HG02884 (cell line): ENCODE results near the gene DCTN5.
"Not testable (repeated sequence)": the region's sequence is repeated elsewhere in the genome, so short reads cannot be mapped to it uniquely, and the experiment has no call there.

ENCODE experiments used
- ATAC-seq: cut with Tn5 transposase; IDR thresholded peaks from one replicate; pipeline ENCODE4 v1.9.1; 2021; ENCODE audit warnings: mild to moderate bottlenecking, moderate library complexity; ENCODE audit not compliant: unreplicated experiment

DCTN5 gene

GRCh38 chr16:23691483-23692189 lies 50.4 kb downstream of the DCTN5 start:
- ATAC-seq = no peak

- no peak for ATAC-seq
These were observed 51.0 kb downstream of the DCTN5 start for GRCh38 chr16:23692190-23692837.

DNA sequence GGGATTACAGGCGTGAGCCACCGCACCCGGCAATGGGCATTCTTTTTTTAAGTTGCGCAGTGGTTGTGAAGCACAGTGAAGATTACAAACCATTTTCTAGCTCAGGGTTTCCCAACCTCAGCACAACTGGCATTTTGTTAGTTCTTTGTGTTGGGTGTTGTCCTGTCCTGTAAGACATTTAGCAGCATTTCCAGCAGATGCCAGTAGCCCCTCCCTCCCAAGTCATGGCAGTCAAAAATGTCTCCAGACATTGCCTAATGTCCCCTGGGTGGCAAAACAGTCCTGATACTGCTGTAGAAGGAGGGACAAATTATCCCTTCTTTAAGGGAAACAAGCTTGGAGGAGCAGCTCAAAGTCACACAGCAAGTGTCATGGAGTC lies 53.0 kb downstream of the DCTN5 start:
- ATAC-seq = no peak

DNA sequence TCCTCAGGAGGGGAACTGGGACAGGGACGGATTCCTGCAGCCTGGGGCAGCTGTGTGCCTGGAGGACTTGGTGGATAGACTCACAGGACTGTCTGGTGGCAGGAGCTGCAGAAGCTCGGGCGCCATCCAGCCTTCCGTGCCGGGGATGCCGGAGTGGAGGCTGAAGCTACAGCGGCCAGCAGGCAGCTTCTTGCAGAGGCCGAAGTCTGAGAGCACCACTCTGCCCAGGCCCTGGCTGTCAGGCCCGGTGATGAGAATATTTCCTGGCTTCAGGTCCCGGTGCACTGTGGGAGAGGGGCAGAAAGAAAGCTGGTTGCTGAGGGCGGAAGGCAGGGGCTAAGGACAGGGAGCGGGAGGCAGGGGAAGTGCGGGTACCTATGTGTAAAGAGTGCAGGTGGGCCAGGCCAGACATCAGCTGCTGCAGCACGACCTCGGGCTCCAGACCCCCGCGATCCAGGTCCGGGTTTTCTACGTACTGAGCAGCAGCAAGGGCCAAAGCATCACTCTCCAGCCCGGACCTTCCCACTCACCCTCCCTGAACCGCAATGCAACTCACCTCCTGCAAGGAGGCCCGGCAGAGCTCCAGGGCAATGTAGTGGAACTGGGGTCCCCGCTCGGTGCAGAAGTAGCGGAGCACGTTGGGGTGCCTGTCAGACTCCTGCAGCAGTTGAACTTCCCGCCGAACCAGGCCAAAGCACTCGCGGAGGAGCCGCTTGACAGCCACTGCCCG lies 53.5 kb downstream of the DCTN5 start:
- no peak for ATAC-seq

DNA sequence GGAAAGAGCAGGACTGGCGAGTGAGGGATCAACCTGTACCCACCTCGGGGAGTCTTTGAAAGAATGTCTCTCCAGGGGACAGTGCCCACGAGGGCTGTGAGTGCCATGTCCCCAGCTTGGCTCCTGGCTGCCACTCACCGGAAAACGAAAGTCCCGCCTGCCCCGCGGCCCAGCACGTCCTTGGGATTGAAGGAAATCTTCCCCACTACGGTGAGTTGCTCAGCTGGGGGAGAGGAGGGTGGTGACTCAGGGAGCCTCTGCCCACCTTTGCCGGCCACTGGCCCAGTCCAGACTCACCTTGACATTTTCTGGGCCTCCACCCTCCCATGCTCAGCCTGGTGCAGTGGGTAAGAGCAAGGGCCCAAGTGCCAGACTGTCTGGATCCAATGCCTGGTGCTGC lies 54.5 kb downstream of the DCTN5 start:
- no peak for ATAC-seq

DNA sequence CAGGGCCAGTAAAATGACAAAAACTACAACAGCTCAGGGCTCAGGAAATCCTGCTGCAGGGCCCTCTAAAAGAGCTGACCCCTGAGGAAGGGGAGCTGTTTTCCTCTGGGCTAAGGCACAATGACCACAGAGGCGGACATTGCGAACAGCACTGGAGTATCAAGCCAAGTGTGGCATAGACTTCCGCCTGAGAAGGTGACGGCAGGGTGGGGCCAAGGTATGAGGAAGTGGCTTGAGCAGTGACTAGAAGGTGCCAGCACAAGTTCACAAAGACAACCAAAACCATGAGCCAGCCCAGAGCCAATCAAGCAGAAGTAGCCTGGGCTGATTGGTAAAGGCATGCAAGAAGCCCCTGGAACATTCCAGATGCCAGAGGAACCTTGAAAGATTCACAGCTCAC lies 57.8 kb downstream of the DCTN5 start:
- ATAC-seq = no peak

DNA sequence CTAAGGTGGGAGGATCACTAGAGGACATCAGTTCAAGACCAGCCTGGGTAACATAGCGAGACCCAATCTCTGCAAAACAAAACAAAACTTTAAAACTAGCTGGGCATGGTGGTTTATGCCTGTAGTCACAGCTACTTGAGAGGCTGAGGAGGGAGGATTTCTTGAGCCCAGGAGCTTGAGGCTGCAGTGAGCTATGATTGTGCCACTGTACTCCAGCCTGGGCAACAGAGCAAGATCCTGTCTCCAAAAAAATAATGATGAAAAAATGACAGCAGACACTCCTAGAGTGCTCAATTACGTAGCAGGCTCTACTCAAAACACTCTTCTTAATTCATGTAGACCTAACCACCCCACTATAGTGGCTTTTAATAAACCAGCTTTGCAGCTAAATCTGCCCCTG lies 58.8 kb downstream of the DCTN5 start:
- ATAC-seq = no peak

DNA sequence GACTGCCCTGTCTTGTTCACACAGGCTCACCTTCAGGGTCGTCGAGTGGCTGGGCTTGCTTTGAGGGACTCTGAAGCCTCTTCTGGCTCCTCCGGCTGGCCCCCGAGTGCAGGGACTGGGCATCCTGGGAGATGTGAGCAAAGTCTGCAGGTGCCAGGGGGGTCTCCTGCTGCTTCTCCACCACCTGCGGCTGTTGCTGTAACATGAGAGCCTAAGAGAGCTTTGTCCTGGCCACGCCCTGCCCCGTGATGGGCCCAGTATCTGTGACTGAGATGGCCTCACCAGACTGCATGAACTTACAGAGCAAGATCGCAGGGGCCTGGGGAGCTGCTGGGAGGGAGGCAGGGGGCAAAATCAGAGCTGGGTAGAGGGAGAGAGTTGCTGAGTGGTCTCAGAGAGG lies 59.2 kb downstream of the DCTN5 start:
- no peak for ATAC-seq

GRCh38 chr16:23701045-23701444 lies 59.8 kb downstream of the DCTN5 start:
- no peak for ATAC-seq

- no peak for ATAC-seq
These were observed 61.7 kb downstream of the DCTN5 start for GRCh38 chr16:23702951-23703350.

GRCh38 chr16:23704772-23705516 lies 63.7 kb downstream of the DCTN5 start:
- no peak for ATAC-seq

DNA sequence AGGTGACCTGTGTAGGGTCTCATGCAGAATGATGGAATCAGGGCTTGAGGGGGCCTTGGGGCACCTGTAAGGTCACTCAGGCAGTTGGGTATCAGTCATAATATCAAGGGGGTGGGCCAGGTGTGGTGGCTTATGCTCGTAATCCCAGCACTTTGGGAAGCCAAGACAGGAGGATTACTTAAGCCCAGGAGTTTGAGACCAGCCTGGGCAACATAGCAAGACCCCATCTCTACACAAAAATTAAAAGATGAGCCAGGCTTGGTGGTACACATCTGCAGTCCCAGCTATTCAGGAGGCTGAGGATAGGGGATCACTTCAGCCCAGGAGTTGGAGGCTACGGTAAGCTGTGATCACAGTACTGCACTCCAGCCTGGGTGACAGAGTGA lies 64.2 kb downstream of the DCTN5 start:
- ATAC-seq = no peak

GRCh38 chr16:23706439-23706838 lies 65.2 kb downstream of the DCTN5 start:
- no peak for ATAC-seq

DNA sequence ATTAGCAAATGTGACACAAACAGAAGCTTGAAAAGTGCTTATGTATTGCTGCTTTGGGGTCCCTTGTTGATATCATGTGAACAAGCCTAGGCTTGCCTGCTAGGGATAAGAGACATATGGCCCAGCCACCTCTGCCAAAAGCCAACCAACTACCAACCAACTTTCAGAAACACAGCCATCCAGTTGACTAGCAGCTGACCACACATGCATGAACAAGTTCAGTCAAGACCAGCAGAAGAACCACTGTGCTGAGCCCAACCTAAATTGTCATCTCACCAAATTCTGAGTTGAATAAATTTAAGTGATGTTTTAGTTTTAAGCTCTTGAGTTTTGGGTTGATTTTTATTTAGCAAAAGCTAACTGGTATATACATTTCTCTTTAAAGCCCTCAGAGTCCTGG lies 68.3 kb downstream of the DCTN5 start:
- ATAC-seq = no peak

- no peak for ATAC-seq
These were observed 68.7 kb downstream of the DCTN5 start for GRCh38 chr16:23710008-23710407.

DNA sequence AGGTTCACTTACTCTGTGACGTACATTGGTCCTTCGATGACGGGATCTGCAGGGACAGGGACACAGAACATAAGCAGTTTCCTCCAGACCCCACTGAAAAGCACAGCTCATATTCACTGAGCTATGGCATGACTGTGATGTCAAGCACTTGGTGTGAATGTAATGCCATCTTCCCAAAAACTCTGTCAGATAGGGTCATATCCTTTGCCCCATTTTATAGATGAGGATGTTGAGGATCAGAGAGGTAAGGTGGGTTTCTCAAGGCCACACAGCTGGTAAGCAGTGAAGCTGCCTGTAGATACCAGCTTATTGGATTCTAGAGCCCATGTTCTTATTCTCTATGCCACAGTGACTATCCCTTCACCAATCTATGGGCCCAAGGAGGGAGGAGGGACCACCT lies 69.2 kb downstream of the DCTN5 start:
- no peak for ATAC-seq

DNA sequence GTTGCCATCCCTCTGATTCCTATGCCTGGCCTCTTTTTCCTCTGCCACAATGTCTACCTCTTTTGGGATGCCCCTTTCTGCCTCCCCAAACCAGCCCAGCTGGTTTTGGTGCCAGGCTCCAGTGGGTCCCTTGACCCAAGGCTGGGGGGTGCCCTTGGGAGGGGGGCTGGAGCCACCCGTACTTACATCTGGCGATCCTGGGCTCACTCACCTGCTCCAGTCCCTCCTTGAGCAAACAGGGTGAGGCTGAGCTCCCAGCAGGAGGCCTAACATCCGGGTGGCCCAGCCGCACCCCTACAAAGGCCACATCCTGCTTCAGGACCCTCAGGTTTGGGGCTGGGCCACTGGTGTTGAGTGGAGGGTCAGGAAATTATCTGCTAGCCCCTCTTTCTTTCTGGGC lies 70.5 kb downstream of the DCTN5 start:
- no peak for ATAC-seq

DNA sequence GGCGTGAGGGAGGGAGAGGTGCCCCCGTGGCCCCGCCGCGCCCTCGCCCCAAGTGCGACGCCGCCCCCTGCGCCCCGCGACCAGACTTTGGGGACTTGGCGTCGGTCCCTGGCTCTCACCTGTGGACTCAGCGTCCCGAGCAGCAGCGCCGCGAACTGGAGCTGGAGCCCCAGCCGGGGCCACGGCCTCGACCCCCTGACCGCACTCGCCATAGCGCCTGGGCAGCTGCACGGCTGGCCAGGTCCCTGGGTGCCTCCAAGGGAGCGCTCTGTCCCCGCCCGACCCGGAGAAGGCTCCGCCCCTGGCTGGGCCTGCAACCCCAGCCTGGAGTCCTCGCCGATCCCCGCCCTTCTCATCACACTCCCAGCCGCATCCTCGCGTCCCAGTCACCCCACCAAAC lies 71.7 kb downstream of the DCTN5 start, which contains the start of gene ERN2:
Gene ERN2 (minus strand): TSS at position 247 of the 400 bp plus-strand sequence. CDS start 35 bp downstream, at position 212.
- no peak for ATAC-seq

DNA sequence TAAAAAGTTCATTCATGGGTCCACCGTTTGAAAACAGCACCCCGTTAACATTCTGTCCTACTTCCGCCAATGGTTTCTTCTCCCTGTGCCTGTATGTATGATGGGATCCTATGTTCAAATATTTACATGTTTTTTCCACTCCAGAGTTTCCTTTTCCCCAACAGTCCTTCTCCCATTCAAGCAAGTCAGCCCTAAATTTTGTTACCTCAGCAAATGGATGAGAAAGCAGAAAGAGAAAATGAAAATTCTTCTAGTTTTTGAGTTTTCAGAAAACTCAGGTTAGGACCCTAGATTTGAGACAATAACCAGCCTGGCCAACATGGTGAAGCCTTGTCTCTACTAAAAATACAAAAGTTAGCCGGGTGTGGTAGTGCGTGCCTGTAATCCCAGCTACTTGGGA lies 75.2 kb downstream of the DCTN5 start:
- no peak for ATAC-seq

GRCh38 chr16:23722613-23723240 lies 81.5 kb downstream of the DCTN5 start:
- ATAC-seq = not testable (repeated sequence)
